HepG2 (cell line): ENCODE data around the gene SLC25A38. TPM values are rescaled to one million over a fixed set of nuclear protein-coding genes. Genes with fewer than 3 reads are reported as not detected.

Experiments
- ATAC-seq: fragments of 200-7000 bp; cut with Tn5 transposase; 3 replicates; pipeline ENCODE4 v1.9.1; 2020; ENCODE audit warnings: mild to moderate bottlenecking, moderate library complexity
- BruUV-seq: library from RNA; stranded (reverse); fragments of 400-500 nt; replicated peaks from 2 replicates; lab custom pipeline; 2021; lab: Mats Ljungman, UMichigan
- CTCF ChIA-PET: fragments of 300-600 bp; formaldehyde crosslinking; extraction: SDS; loops from one replicate; lab custom pipeline; 2021; ENCODE audit warnings: low total read pairs, inconsistent platforms, low intra/inter-chr PET ratio; lab: Yijun Ruan, JAX
- POLR2A ChIA-PET: fragments of 350-600 bp; sonication (Branson Sonifier 250); formaldehyde crosslinking; loops from one replicate; lab custom pipeline; 2020; ENCODE audit warnings: antibody characterized with exemption, inconsistent platforms; lab: Yijun Ruan, JAX
- DNase-seq: peaks from one replicate; pipeline ENCODE4 v3.0.0-alpha.2; 2015; ENCODE audit warnings: low spot score
- FAIRE-seq: peaks from 3 replicates; lab custom pipeline; 2011; peaks lifted over from hg19 to GRCh38; lab: Jason Lieb, UNC
- H2AFZ ChIP-seq: one replicate; pipeline ENCODE4 v1.6.1; 2011; ENCODE audit warnings: low read length, inconsistent platforms
- H3K27ac ChIP-seq: fragments of 300-600 bp; 3 replicates; pipeline ENCODE4 v1.8.0; 2011; ENCODE audit warnings: mixed run types, mild to moderate bottlenecking, mixed read lengths, low read length, inconsistent platforms; ENCODE audit not compliant: insufficient read depth; ENCODE audit errors: extremely low read length
- H3K27me3 ChIP-seq, 2 experiments: fragments of 200-600 bp in 1 of 2; 2 replicates in 1 of 2; 3 replicates in 1 of 2; pipeline versions ENCODE4 v1.6.0 to v1.8.0; 2011; ENCODE audit warnings: low read length in 2 of 2, mild to moderate bottlenecking in 2 of 2, moderate library complexity in 2 of 2, inconsistent platforms in 1 of 2; ENCODE audit not compliant: insufficient read depth in 2 of 2, control insufficient read depth in 1 of 2
- H3K36me3 ChIP-seq, 2 experiments: fragments of 200-600 bp in 1 of 2; replicated peaks in 1 of 2; 2 replicates in 1 of 2; 3 replicates in 1 of 2; pipeline versions ENCODE4 v1.5.1 to v1.8.0; 2011; ENCODE audit warnings: low read length in 2 of 2, inconsistent platforms in 1 of 2; ENCODE audit not compliant: insufficient read depth in 2 of 2, control insufficient read depth in 1 of 2
- H3K4me1 ChIP-seq: 2 replicates; pipeline ENCODE4 v1.5.1; 2012; ENCODE audit warnings: low read length, inconsistent platforms; ENCODE audit not compliant: insufficient read depth
- H3K4me2 ChIP-seq: 2 replicates; pipeline ENCODE4 v1.6.0; 2011; ENCODE audit warnings: low read depth, low read length, inconsistent platforms
- H3K4me3 ChIP-seq, 3 experiments: fragments of 200-600 bp in 1 of 3; sonication (generic), shearing (Covaris generic) in 1 of 3; replicated peaks in 1 of 3; 2 replicates each; pipeline ENCODE4 v1.5.1; 2011 to 2016; ENCODE audit warnings: low read length in 3 of 3, inconsistent platforms in 2 of 3, low read depth in 2 of 3, mild to moderate bottlenecking in 2 of 3, control low read depth in 1 of 3, mixed read lengths in 1 of 3; ENCODE audit not compliant: insufficient read depth in 1 of 3
- H3K79me2 ChIP-seq: one replicate; pipeline ENCODE4 v1.6.1; 2011; ENCODE audit warnings: low read length, inconsistent platforms; ENCODE audit not compliant: insufficient read depth
- H3K9ac ChIP-seq: 2 replicates; pipeline ENCODE4 v1.6.0; 2011; ENCODE audit warnings: mild to moderate bottlenecking, low read depth, low read length, inconsistent platforms; ENCODE audit not compliant: insufficient read depth
- H3K9me3 ChIP-seq: 2 replicates; pipeline ENCODE4 v1.5.1; 2012; ENCODE audit warnings: mild to moderate bottlenecking, low read length
- H4K20me1 ChIP-seq: 2 replicates; pipeline ENCODE4 v1.6.0; 2011; ENCODE audit warnings: inconsistent platforms, mild to moderate bottlenecking, low read length, moderate library complexity; ENCODE audit not compliant: insufficient read depth
- ATF2 ChIP-seq: sonication (generic); formaldehyde crosslinking; IDR thresholded peaks from 2 replicates; pipeline ENCODE4 v1.4.0; 2020; ENCODE audit warnings: missing genetic modification reagents
- CSRNP1 ChIP-seq: sonication (generic); formaldehyde crosslinking; IDR thresholded peaks from 2 replicates; pipeline ENCODE4 v1.8.1; 2023; ENCODE audit warnings: mild to moderate bottlenecking, missing genetic modification reagents
- DPF2 ChIP-seq: sonication (generic); formaldehyde crosslinking; IDR thresholded peaks from 2 replicates; pipeline ENCODE4 v1.4.0; 2020; ENCODE audit warnings: mild to moderate bottlenecking, low read depth, missing genetic modification reagents, borderline replicate concordance
- NR0B2 ChIP-seq: sonication (generic); formaldehyde crosslinking; IDR thresholded peaks from 2 replicates; pipeline ENCODE4 v1.4.0; 2020; ENCODE audit warnings: mild to moderate bottlenecking, missing genetic modification reagents
- SRY ChIP-seq: sonication (generic); formaldehyde crosslinking; IDR thresholded peaks from 2 replicates; pipeline ENCODE4 v1.8.0; 2022; ENCODE audit warnings: mild to moderate bottlenecking, missing genetic modification reagents
- ZFP1 ChIP-seq: IDR thresholded peaks from 2 replicates; pipeline ENCODE4 v1.6.1; 2016
- ZNF280B ChIP-seq: sonication (generic); formaldehyde crosslinking; IDR thresholded peaks from 2 replicates; pipeline ENCODE4 v1.5.0; 2020; ENCODE audit warnings: missing genetic modification reagents, mild to moderate bottlenecking, borderline replicate concordance
- ZNF326 ChIP-seq: sonication (generic); formaldehyde crosslinking; IDR thresholded peaks from 2 replicates; pipeline ENCODE4 v1.4.0; 2020; ENCODE audit warnings: missing genetic modification reagents, borderline replicate concordance
- ZSCAN22 ChIP-seq: sonication (generic); formaldehyde crosslinking; IDR thresholded peaks from 2 replicates; pipeline ENCODE4 v1.4.0; 2020; ENCODE audit warnings: mild to moderate bottlenecking, missing genetic modification reagents
- WGBS: methylation state at CpG from one replicate; pipeline ENCODE4 v1.1.6; 2017; ENCODE audit warnings: low lambda C conversion rate; 5-methylcytosine and 5-hydroxymethylcytosine counted together
- in situ Hi-C: cut with HindIII; loops from 2 replicates; pipeline ENCODE4 v1.10.0; 2017; ENCODE audit warnings: low pct_unique_long_range_greater_than_20kb; ENCODE audit not compliant: extremely low pct_ligation_motif_present
- intact Hi-C: fragments of 100-400 bp; cut with micrococcal nuclease; formaldehyde crosslinking; loops from one replicate; pipeline ENCODE4 v1.10.0; 2022; ENCODE audit not compliant: unreplicated experiment
- polyA plus RNA-seq, 8 experiments: library from polyadenylated mRNA; depleted of rRNA in 3 of 8; stranded (reverse) in 7 of 8; unstranded in 1 of 8; fragments of >200 nt; fragmentation: Illumina TruSeq in 4 of 8; extraction: Trizol in 4 of 8; gene quantifications; 2 replicates each; pipeline versions ENCODE4 v1.2.1 to v1.2.3, GENCODE V29; 2011 to 2016; ENCODE audit warnings: low read depth in 4 of 8, missing spikeins in 1 of 8, mixed read lengths in 1 of 8; ENCODE audit not compliant: insufficient read depth in 1 of 8
- total RNA-seq, 5 experiments: library from RNA; depleted of rRNA; stranded (reverse); fragments of >200 nt; fragmentation: Illumina TruSeq; extraction: Trizol; gene quantifications; 2 replicates each; pipeline ENCODE4 v1.2.3, GENCODE V29; 2016; ENCODE audit warnings: low read depth in 1 of 5

The SLC25A38 gene
- total and polyA plus RNA-seq, 2 of the 13 experiments (the other 11 are each of a cell fraction or from before 2014, with no cell fraction given), result 32.5 to 35.4 TPM

- ATAC-seq, result no peak
- BruUV-seq, result no TSS peak
- peaks cover 26% of the 10 kb centered on the region for H3K4me1 ChIP-seq
- no peak overlapping the region for H2AFZ ChIP-seq
- no peak overlapping the region for H3K4me3 ChIP-seq
- in situ Hi-C loops, result loop anchor here (10.0 kb wide), 1 partner anchor 195 kb away; no protein-coding TSS in a partner anchor
- no peak overlapping the region for H3K27ac ChIP-seq
- H3K79me2 ChIP-seq, result peaks cover 8% of the 10 kb centered on the region
- ChIA-PET POLR2A (no interaction called here), CTCF (no interaction called here)
- FAIRE-seq, result no peak
- no peaks in the 10 kb centered on the region for H3K36me3 ChIP-seq
- intact Hi-C loops, result loop anchor here (2.0 kb wide), 1 partner anchor 63 kb away; no protein-coding TSS in a partner anchor
- no peak overlapping the region for H3K4me2 ChIP-seq
- TF ChIP-seq ZFP1 (CRISPR knock-in tag), result no peak
- no peak for TF ChIP-seq ZSCAN22 (CRISPR knock-in tag)
- TF ChIP-seq ZNF326 (CRISPR knock-in tag), result no peak
- TF ChIP-seq SRY (CRISPR knock-in tag), result no peak
- no peak for TF ChIP-seq ZNF280B (CRISPR knock-in tag)
- H4K20me1 ChIP-seq, result peaks cover 3% of the 10 kb centered on the region; the same call in 1 of the 2 replicates
- DNase-seq, result no peak
- no peak overlapping the region for H3K9ac ChIP-seq
- H3K9me3 ChIP-seq, result no peaks in the 10 kb centered on the region
- 0 out of 5 replicates have a peak, but pooled peaks cover 0 to 1% of the 10 kb centered on the region in 2 experiments for H3K27me3 ChIP-seq
- 66% methylated on average over 5 of the region's 5 CpGs for WGBS
Measured at GRCh38 chr3:39379778-39380155, 3.4 kb upstream of the SLC25A38 start.

- Histone ChIP-seq H2AFZ (no peak overlapping the region), H3K36me3 (no peaks in the 10 kb centered on the region), H3K4me1 (peaks cover 42% of the 10 kb centered on the region), H3K9ac (no peak overlapping the region), H3K4me2 (no peak overlapping the region), H3K4me3 (no peak overlapping the region), H3K27me3 (0 out of 5 replicates have a peak, but pooled peaks cover 0 to 1% of the 10 kb centered on the region in 2 experiments), H3K79me2 (peaks cover 24% of the 10 kb centered on the region), H3K27ac (no peak overlapping the region), H3K9me3 (no peaks in the 10 kb centered on the region), H4K20me1 (peaks cover 13% of the 10 kb centered on the region)
- ChIA-PET POLR2A (no interaction called here), CTCF (no interaction called here)
- intact Hi-C loops, result no loop called here
- DNase-seq (no peak), FAIRE-seq (no peak), ATAC-seq (no peak)
- BruUV-seq, result no TSS peak
- in situ Hi-C loops, result loop anchor here (10.0 kb wide), 1 partner anchor 197 kb away; no protein-coding TSS in a partner anchor
- WGBS, result 92% methylated on average over 3 of the region's 3 CpGs
- no peak for TF ChIP-seq CSRNP1 (CRISPR knock-in tag)
- no peak for TF ChIP-seq DPF2 (CRISPR knock-in tag)
- no peak for TF ChIP-seq ATF2 (CRISPR knock-in tag)
- no peak for TF ChIP-seq NR0B2 (CRISPR knock-in tag)
Measured at GRCh38 chr3:39381432-39381831, 1.7 kb upstream of the SLC25A38 start.
